Suprapubic skin (tissue), 4 donors: Measurements from ENCODE around the gene ARHGAP25. TPM values are rescaled to one million over a fixed set of nuclear protein-coding genes. Genes with fewer than 3 reads are reported as not detected.

Experiments used
- DNase-seq, 2 donors: peaks; one replicate each; pipeline ENCODE4 v3.0.0-alpha.2; 2019; ENCODE audit warnings: low spot score in 2 of 2
- H3K27ac ChIP-seq: fragments of 200-600 bp; sonication (generic); one replicate; pipeline ENCODE4 v1.5.1; 2019
- H3K27me3 ChIP-seq: fragments of 200-600 bp; sonication (generic); one replicate; pipeline ENCODE4 v1.5.1; 2019
- H3K36me3 ChIP-seq: fragments of 200-600 bp; sonication (generic); one replicate; pipeline ENCODE4 v1.5.1; 2019
- H3K4me1 ChIP-seq: fragments of 200-600 bp; sonication (generic); one replicate; pipeline ENCODE4 v1.5.1; 2019
- H3K4me3 ChIP-seq: fragments of 200-600 bp; sonication (generic); one replicate; pipeline ENCODE4 v1.5.1; 2019; ENCODE audit warnings: mild to moderate bottlenecking
- H3K9me3 ChIP-seq: fragments of 200-600 bp; sonication (generic); one replicate; pipeline ENCODE4 v1.5.1; 2019
- EP300 ChIP-seq: sonication (generic); formaldehyde crosslinking; IDR thresholded peaks from one replicate; pipeline ENCODE4 v1.6.1; 2017; ENCODE audit warnings: antibody characterized with exemption
- POLR2A ChIP-seq, 2 donors: fragments of 450-650 bp; IDR thresholded peaks; one replicate each; pipeline ENCODE4 v1.6.1; 2017; ENCODE audit warnings: antibody characterized with exemption in 2 of 2, mild to moderate bottlenecking in 2 of 2, moderate library complexity in 2 of 2
- POLR2AphosphoS5 ChIP-seq, 3 donors: sonication (generic); formaldehyde crosslinking; IDR thresholded peaks; one replicate each; pipeline ENCODE4 v1.6.1; 2017; ENCODE audit warnings: antibody characterized with exemption in 3 of 3
- WGBS: methylation state at CpG from one replicate; pipeline ENCODE4 v1.1.5; 2018; 5-methylcytosine and 5-hydroxymethylcytosine counted together
- total RNA-seq, 4 donors: library from RNA; depleted of rRNA; stranded (reverse); fragments of >200 nt; gene quantifications; one replicate each; pipeline ENCODE4 v1.1.0, GENCODE V29; 2016
- TF ChIP-seq, protein P1 (sequence below), 2 donors: fragments of 200-600 bp in 1 of 2; fragments of 450-650 bp in 1 of 2; sonication (generic) in 1 of 2; IDR thresholded peaks; one replicate each; pipeline ENCODE4 v1.5.1; 2016 to 2019; ENCODE audit warnings: antibody characterized with exemption in 2 of 2, mild to moderate bottlenecking in 1 of 2, moderate library complexity in 1 of 2

Gene ARHGAP25
- total RNA-seq, 4 donors from 2014 or later, result 2.0 to 10.9 (median 6.1) TPM

DNA sequence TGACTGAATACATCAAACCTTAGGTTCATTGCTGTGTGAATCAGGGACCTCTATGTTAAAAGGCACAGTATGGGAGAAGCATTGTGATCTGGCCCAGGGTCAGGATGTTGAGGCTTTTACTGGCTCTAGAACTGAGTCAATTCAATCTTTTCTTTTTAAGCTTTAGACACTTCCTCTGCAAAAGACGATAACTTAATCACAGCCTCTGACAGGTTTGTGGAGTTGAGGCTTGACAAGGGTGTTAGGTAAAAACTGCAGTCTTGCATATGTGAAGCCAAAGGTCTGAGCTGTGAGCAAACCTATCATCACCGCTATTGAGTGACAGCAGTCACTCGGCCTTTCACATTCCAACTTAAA lies 17.3 kb upstream of the ARHGAP25 start:
- DNase-seq, result no peak
- no peaks in the 10 kb centered on the region for H3K9me3 ChIP-seq
- WGBS, result 86% methylated on average over 3 of the region's 3 CpGs

DNA sequence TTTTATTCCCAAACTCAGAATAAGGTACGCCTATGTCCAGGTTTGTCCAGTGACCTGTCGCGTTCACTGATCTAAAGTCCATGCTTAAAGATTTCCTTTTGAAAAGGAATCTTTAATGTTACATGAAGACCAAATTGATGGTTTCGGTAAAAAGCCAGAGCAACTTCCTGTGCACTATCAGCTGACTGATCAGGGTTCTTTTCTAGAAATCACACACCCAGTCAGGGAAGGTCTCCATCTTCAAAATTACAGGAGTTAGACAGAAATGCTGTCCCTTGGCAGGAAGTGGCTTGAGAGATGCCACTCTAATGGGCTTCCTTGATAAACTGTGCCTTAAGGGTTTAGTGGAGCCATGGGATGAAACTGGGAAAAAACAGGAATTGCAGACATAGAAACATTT lies 14.7 kb upstream of the ARHGAP25 start:
- no peak overlapping the region for H3K4me3 ChIP-seq
- H3K27ac ChIP-seq, result no peak overlapping the region
- H3K27me3 ChIP-seq, result no peaks in the 10 kb centered on the region
- DNase-seq, result no peak
- H3K36me3 ChIP-seq, result no peaks in the 10 kb centered on the region
- no peak for TF ChIP-seq POLR2A (IDR thresholded peaks at IDR 0.05)
- no peak for TF ChIP-seq EP300
- TF ChIP-seq, protein P1, sequence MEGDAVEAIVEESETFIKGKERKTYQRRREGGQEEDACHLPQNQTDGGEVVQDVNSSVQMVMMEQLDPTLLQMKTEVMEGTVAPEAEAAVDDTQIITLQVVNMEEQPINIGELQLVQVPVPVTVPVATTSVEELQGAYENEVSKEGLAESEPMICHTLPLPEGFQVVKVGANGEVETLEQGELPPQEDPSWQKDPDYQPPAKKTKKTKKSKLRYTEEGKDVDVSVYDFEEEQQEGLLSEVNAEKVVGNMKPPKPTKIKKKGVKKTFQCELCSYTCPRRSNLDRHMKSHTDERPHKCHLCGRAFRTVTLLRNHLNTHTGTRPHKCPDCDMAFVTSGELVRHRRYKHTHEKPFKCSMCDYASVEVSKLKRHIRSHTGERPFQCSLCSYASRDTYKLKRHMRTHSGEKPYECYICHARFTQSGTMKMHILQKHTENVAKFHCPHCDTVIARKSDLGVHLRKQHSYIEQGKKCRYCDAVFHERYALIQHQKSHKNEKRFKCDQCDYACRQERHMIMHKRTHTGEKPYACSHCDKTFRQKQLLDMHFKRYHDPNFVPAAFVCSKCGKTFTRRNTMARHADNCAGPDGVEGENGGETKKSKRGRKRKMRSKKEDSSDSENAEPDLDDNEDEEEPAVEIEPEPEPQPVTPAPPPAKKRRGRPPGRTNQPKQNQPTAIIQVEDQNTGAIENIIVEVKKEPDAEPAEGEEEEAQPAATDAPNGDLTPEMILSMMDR (IDR thresholded peaks at IDR 0.05), result no peak
- TF ChIP-seq POLR2AphosphoS5 (IDR thresholded peaks at IDR 0.05), result no peak
- peaks cover 8% of the 10 kb centered on the region for H3K4me1 ChIP-seq
- WGBS, result 93% methylated on average over 4 of the region's 4 CpGs
- H3K9me3 ChIP-seq, result no peaks in the 10 kb centered on the region

More for the DNA sequence above, 17.3 kb upstream of the ARHGAP25 start:
- peaks cover 8% of the 10 kb centered on the region for H3K4me1 ChIP-seq
- no peaks in the 10 kb centered on the region for H3K36me3 ChIP-seq
- no peak overlapping the region for H3K27ac ChIP-seq
- no peak overlapping the region for H3K4me3 ChIP-seq
- H3K27me3 ChIP-seq, result no peaks in the 10 kb centered on the region
- TF ChIP-seq, protein P1 (IDR thresholded peaks at IDR 0.05), result no peak
- no peak for TF ChIP-seq POLR2AphosphoS5 (IDR thresholded peaks at IDR 0.05)

GRCh38 chr2:68720665-68721064 lies 13.9 kb upstream of the ARHGAP25 start:
- no peak for TF ChIP-seq EP300
- TF ChIP-seq POLR2A (IDR thresholded peaks at IDR 0.05), result no peak
- TF ChIP-seq, protein P1 (IDR thresholded peaks at IDR 0.05), result no peak
- no peak for TF ChIP-seq POLR2AphosphoS5 (IDR thresholded peaks at IDR 0.05)
- WGBS, result 77% methylated on average over 3 of the region's 3 CpGs
- H3K36me3 ChIP-seq, result no peaks in the 10 kb centered on the region
- H3K4me1 ChIP-seq, result peaks cover 4% of the 10 kb centered on the region
- H3K9me3 ChIP-seq, result no peaks in the 10 kb centered on the region
- no peaks in the 10 kb centered on the region for H3K27me3 ChIP-seq
- H3K27ac ChIP-seq, result no peak overlapping the region
- H3K4me3 ChIP-seq, result no peak overlapping the region
- no peak for DNase-seq

DNA sequence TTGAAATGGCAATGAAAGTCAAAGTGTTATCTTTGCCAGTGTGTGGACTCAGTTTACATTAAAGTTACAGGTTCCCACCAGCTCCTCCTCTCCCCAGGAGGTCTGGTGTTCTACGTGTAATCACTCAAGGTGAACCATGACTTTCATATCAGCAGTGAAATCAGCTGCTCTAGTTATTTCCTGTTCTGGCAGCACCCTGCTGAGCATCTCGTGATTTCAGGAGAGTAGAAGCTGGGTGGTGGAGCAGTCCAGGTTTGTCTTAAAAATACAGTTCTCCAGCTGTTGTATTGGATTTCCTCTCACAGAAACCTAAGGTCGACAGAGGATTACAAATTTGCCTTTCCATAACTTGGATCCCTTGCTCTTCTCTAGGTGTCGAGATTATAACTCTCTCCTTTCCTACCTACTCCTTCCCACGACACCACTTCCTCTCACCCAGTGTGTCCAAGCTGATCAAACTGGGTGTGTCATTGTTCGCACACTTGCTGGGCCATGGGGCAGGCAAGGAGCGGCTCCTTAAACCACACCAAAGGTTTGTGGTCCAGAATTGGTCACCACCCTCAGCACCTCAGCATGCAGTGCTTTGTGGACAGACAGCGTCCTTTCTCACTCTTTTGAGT lies 13.0 kb upstream of the ARHGAP25 start:
- Histone ChIP-seq H3K27me3 (no peaks in the 10 kb centered on the region), H3K4me1 (peaks cover 4% of the 10 kb centered on the region), H3K36me3 (no peaks in the 10 kb centered on the region), H3K4me3 (no peak overlapping the region), H3K9me3 (no peaks in the 10 kb centered on the region), H3K27ac (no peak overlapping the region)
- 58% methylated on average over 8 of the region's 8 CpGs for WGBS
- TF ChIP-seq POLR2A (IDR thresholded peaks at IDR 0.05) (no peak), POLR2AphosphoS5 (IDR thresholded peaks at IDR 0.05) (no peak), EP300 (no peak)
- TF ChIP-seq, protein P1 (IDR thresholded peaks at IDR 0.05), result no peak
- no peak for DNase-seq

DNA sequence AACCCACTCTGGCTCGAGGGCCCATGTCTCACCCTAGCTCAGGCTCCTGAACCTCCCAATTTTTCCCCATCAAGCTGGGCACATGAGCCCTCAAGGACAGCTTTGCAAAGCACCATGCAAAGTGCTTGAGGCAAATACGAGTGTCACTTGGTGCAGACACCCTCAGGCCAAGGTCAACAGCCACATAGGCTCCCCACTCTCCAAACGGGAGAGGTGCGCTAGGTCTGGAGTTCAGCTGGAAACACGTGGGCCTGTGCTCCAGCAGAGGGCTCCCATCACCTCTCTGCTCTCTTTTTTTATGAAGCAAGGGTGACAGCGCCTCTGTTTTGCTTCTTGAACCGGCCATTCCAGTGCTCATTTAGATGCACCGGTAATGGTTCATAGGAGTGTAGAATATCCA lies 11.9 kb upstream of the ARHGAP25 start:
- TF ChIP-seq EP300, result no peak
- H3K4me1 ChIP-seq, result peaks cover 4% of the 10 kb centered on the region
- no peaks in the 10 kb centered on the region for H3K27me3 ChIP-seq
- H3K9me3 ChIP-seq, result no peaks in the 10 kb centered on the region
- H3K27ac ChIP-seq, result no peak overlapping the region
- no peak overlapping the region for H3K4me3 ChIP-seq
- H3K36me3 ChIP-seq, result no peaks in the 10 kb centered on the region
- no peak for DNase-seq
- 71% methylated on average over 8 of the region's 8 CpGs for WGBS

- Histone ChIP-seq H3K4me1 (peaks cover 4% of the 10 kb centered on the region), H3K9me3 (no peaks in the 10 kb centered on the region), H3K27me3 (no peaks in the 10 kb centered on the region), H3K4me3 (no peak overlapping the region), H3K27ac (no peak overlapping the region), H3K36me3 (no peaks in the 10 kb centered on the region)
- 88% methylated on average over 2 of the region's 2 CpGs for WGBS
- no peak for TF ChIP-seq POLR2AphosphoS5 (IDR thresholded peaks at IDR 0.05)
- TF ChIP-seq, protein P1 (IDR thresholded peaks at IDR 0.05), result no peak
- TF ChIP-seq EP300, result no peak
- no peak for TF ChIP-seq POLR2A (IDR thresholded peaks at IDR 0.05)
- DNase-seq, result no peak
Measured at GRCh38 chr2:68723181-68723580, 11.4 kb upstream of the ARHGAP25 start.
